ENCODE data around the gene MAB21L4.

MAB21L4 gene

GRCh38 chr2:240873805-240874714, 21.9 kb downstream of the MAB21L4 start:
- in situ Hi-C loops (cut with HindIII; ENCODE audit: low pct_unique_long_range_greater_than_20kb, low sequenced_read_pairs), result no loop called here
- no peak for TF ChIP-seq JUND (IDR thresholded peaks at IDR 0.05; ENCODE audit: low read depth)
- no peak for DNase-seq (ENCODE audit: low read depth in 1 of 2, low spot score in 1 of 2)

GRCh38 chr2:240873098-240873788, 22.7 kb downstream of the MAB21L4 start:
- no peak for TF ChIP-seq JUND (IDR thresholded peaks at IDR 0.05; ENCODE audit: low read depth)

GRCh38 chr2:240872317-240873097, 23.4 kb downstream of the MAB21L4 start:
- no peak for DNase-seq (ENCODE audit: low read depth in 1 of 2, low spot score in 1 of 2)
- no peak for TF ChIP-seq JUND (IDR thresholded peaks at IDR 0.05; ENCODE audit: low read depth)
- in situ Hi-C loops (cut with HindIII; ENCODE audit: low pct_unique_long_range_greater_than_20kb, low sequenced_read_pairs), result no loop called here

More at GRCh38 chr2:240873098-240873788, 22.7 kb downstream of the MAB21L4 start:
- DNase-seq (ENCODE audit: low read depth in 1 of 2, low spot score in 1 of 2), result no peak
- in situ Hi-C loops (cut with HindIII; ENCODE audit: low pct_unique_long_range_greater_than_20kb, low sequenced_read_pairs), result no loop called here

- no peak for DNase-seq (ENCODE audit: low read depth in 1 of 2, low spot score in 1 of 2)
- in situ Hi-C loops (cut with HindIII; ENCODE audit: low pct_unique_long_range_greater_than_20kb, low sequenced_read_pairs), result no loop called here
- TF ChIP-seq JUND (IDR thresholded peaks at IDR 0.05; ENCODE audit: low read depth), result no peak
Observed at GRCh38 chr2:240871071-240871958, 24.6 kb downstream of the MAB21L4 start.

GRCh38 chr2:240869956-240870875, 25.7 kb downstream of the MAB21L4 start:
- no peak for DNase-seq (ENCODE audit: low read depth in 1 of 2, low spot score in 1 of 2)
- in situ Hi-C loops (cut with HindIII; ENCODE audit: low pct_unique_long_range_greater_than_20kb, low sequenced_read_pairs), result no loop called here
- TF ChIP-seq JUND (IDR thresholded peaks at IDR 0.05; ENCODE audit: low read depth), result no peak

- no peak for TF ChIP-seq JUND (IDR thresholded peaks at IDR 0.05; ENCODE audit: low read depth)
- in situ Hi-C loops (cut with HindIII; ENCODE audit: low pct_unique_long_range_greater_than_20kb, low sequenced_read_pairs), result no loop called here
- DNase-seq (ENCODE audit: low read depth in 1 of 2, low spot score in 1 of 2), result no peak
Observed at GRCh38 chr2:240869109-240869955, 26.6 kb downstream of the MAB21L4 start.

- in situ Hi-C loops (cut with HindIII; ENCODE audit: low pct_unique_long_range_greater_than_20kb, low sequenced_read_pairs), result no loop called here
- DNase-seq (ENCODE audit: low read depth in 1 of 2, low spot score in 1 of 2), result no peak
- no peak for TF ChIP-seq JUND (IDR thresholded peaks at IDR 0.05; ENCODE audit: low read depth)
Observed at GRCh38 chr2:240868286-240869108, 27.5 kb downstream of the MAB21L4 start, which contains the start of gene AGXT. Gene AGXT, plus strand, starts transcription at chr2:240868824. Its CDS starts 42 bp downstream, at chr2:240868866.

GRCh38 chr2:240865391-240865790, 30.6 kb downstream of the MAB21L4 start:
- no peak for TF ChIP-seq JUND (IDR thresholded peaks at IDR 0.05; ENCODE audit: low read depth)
- in situ Hi-C loops (cut with HindIII; ENCODE audit: low pct_unique_long_range_greater_than_20kb, low sequenced_read_pairs), result no loop called here
- DNase-seq (ENCODE audit: low read depth in 1 of 2, low spot score in 1 of 2), result no peak

- no peak for TF ChIP-seq JUND (IDR thresholded peaks at IDR 0.05; ENCODE audit: low read depth)
- in situ Hi-C loops (cut with HindIII; ENCODE audit: low pct_unique_long_range_greater_than_20kb, low sequenced_read_pairs), result no loop called here
- DNase-seq (ENCODE audit: low read depth in 1 of 2, low spot score in 1 of 2), result no peak
Observed at GRCh38 chr2:240864475-240864874, 31.5 kb downstream of the MAB21L4 start.
